SK-N-SH (cell line): ENCODE data around the gene MAP3K13. TPM values are rescaled to one million over a fixed set of nuclear protein-coding genes. Genes with fewer than 3 reads are reported as not detected.

Experiments used
- CTCF ChIA-PET: fragments of 300-600, 350-600 bp; formaldehyde crosslinking; extraction: SDS; loops from one replicate; lab custom pipeline; 2021; lab: Yijun Ruan, JAX
- POLR2A ChIA-PET: fragments of 350-600 bp; sonication (Branson Sonifier 250); formaldehyde crosslinking; extraction: SDS; loops from one replicate; lab custom pipeline; 2020; ENCODE audit warnings: antibody characterized with exemption, inconsistent platforms; lab: Yijun Ruan, JAX
- DNase-seq: peaks from one replicate; pipeline ENCODE4 v3.0.0; 2012
- H2AFZ ChIP-seq: fragments of 200-600 bp; sonication (generic); 2 replicates; pipeline ENCODE4 v1.8.1; 2016; ENCODE audit warnings: antibody characterized with exemption, mild to moderate bottlenecking, low read depth
- H3F3A ChIP-seq: fragments of 200-600 bp; sonication (generic); replicated peaks from 2 replicates; pipeline ENCODE3; 2016; ENCODE audit warnings: antibody characterized with exemption, mild to moderate bottlenecking; ENCODE audit not compliant: insufficient read depth
- H3K27ac ChIP-seq, 2 experiments: fragments of 200-500 bp in 1 of 2; fragments of 200-600 bp in 1 of 2; sonication (Bioruptor generic) in 1 of 2; sonication (generic), shearing (Covaris generic) in 1 of 2; 2 replicates each; pipeline versions ENCODE4 v1.5.1 to v1.6.1; 2014 to 2016; ENCODE audit warnings: low read depth in 2 of 2, inconsistent platforms in 1 of 2, low read length in 1 of 2, mild to moderate bottlenecking in 1 of 2, mixed read lengths in 1 of 2
- H3K27me3 ChIP-seq: fragments of 200-600 bp; sonication (generic), shearing (Covaris generic); 2 replicates; pipeline ENCODE4 v1.6.1; 2016; ENCODE audit warnings: mixed run types; ENCODE audit not compliant: insufficient read depth
- H3K36me3 ChIP-seq, 2 experiments: fragments of 200-500 bp in 1 of 2; fragments of 200-600 bp in 1 of 2; sonication (Bioruptor generic) in 1 of 2; sonication (generic) in 1 of 2; replicated peaks in 1 of 2; 2 replicates each; pipeline versions ENCODE3 to v1.5.1; 2014 to 2016; ENCODE audit warnings: low read length in 1 of 2, mild to moderate bottlenecking in 1 of 2; ENCODE audit not compliant: insufficient read depth in 2 of 2, control insufficient read depth in 1 of 2
- H3K4me1 ChIP-seq, 2 experiments: fragments of 200-500 bp in 1 of 2; fragments of 200-600 bp in 1 of 2; sonication (Bioruptor generic) in 1 of 2; sonication (generic), shearing (Covaris generic) in 1 of 2; 2 replicates each; pipeline versions ENCODE4 v1.5.1 to v1.6.1; 2014 to 2016; ENCODE audit warnings: low read depth in 1 of 2, low read length in 1 of 2, mixed run types in 1 of 2; ENCODE audit not compliant: insufficient read depth in 2 of 2, control insufficient read depth in 1 of 2
- H3K4me2 ChIP-seq: fragments of 200-600 bp; sonication (generic), shearing (Covaris generic); 2 replicates; pipeline ENCODE4 v1.6.1; 2017; ENCODE audit warnings: mixed run types
- H3K4me3 ChIP-seq, 2 experiments: fragments of 200-500 bp in 1 of 2; fragments of 200-600 bp in 1 of 2; sonication (Bioruptor generic) in 1 of 2; sonication (generic), shearing (Covaris generic) in 1 of 2; 2 replicates each; pipeline versions ENCODE4 v1.5.1 to v1.8.1; 2014 to 2016; ENCODE audit warnings: low read depth in 2 of 2, inconsistent platforms in 1 of 2, low read length in 1 of 2, mild to moderate bottlenecking in 1 of 2, mixed read lengths in 1 of 2, moderate library complexity in 1 of 2
- H3K79me2 ChIP-seq: fragments of 200-600 bp; sonication (generic); 2 replicates; pipeline ENCODE4 v1.8.1; 2017; ENCODE audit warnings: mild to moderate bottlenecking; ENCODE audit not compliant: insufficient read depth
- H3K9ac ChIP-seq: fragments of 200-600 bp; sonication (generic); 2 replicates; pipeline ENCODE4 v1.6.1; 2017; ENCODE audit warnings: mixed run types
- H3K9me2 ChIP-seq: fragments of 200-600 bp; sonication (generic); 2 replicates; pipeline ENCODE4 v1.6.1; 2017; ENCODE audit warnings: mixed run types
- H3K9me3 ChIP-seq: fragments of 200-600 bp; sonication (generic); 2 replicates; pipeline ENCODE4 v1.6.1; 2017; ENCODE audit warnings: mixed run types, mild to moderate bottlenecking, moderate library complexity
- H4K20me1 ChIP-seq: fragments of 200-600 bp; sonication (generic); 2 replicates; pipeline ENCODE4 v1.6.1; 2017; ENCODE audit warnings: mild to moderate bottlenecking, mixed run types; ENCODE audit not compliant: insufficient read depth
- CHD2 ChIP-seq: fragments of 150-350 bp; IDR thresholded peaks from 2 replicates; pipeline ENCODE4 v1.6.1; 2018; ENCODE audit warnings: low read length; ENCODE audit not compliant: partially characterized antibody
- CTCF ChIP-seq: fragments of 200-600 bp; sonication (generic); IDR thresholded peaks from 2 replicates; pipeline ENCODE4 v1.6.1; 2017; ENCODE audit warnings: antibody characterized with exemption, mild to moderate bottlenecking, moderate library complexity
- EP300 ChIP-seq, 2 experiments: IDR thresholded peaks; 2 replicates each; pipeline versions ENCODE4 v1.4.0 to v1.6.1; 2012; ENCODE audit warnings: borderline replicate concordance in 1 of 2, low read depth in 1 of 2, low read length in 1 of 2
- EZH2phosphoT487 ChIP-seq: fragments of 200-600 bp; sonication (generic); IDR thresholded peaks from 2 replicates; pipeline ENCODE4 v1.6.1; 2017; ENCODE audit warnings: low read depth, mixed run types, mild to moderate bottlenecking, antibody characterized with exemption, moderate library complexity, borderline replicate concordance
- FOXJ3 ChIP-seq: sonication (generic); formaldehyde crosslinking; IDR thresholded peaks from 2 replicates; pipeline ENCODE4 v1.5.1; 2020; ENCODE audit warnings: mild to moderate bottlenecking, missing genetic modification reagents
- FOXM1 ChIP-seq: IDR thresholded peaks from 2 replicates; pipeline ENCODE4 v1.4.0; 2012; ENCODE audit warnings: low read depth, mild to moderate bottlenecking
- JUND ChIP-seq: IDR thresholded peaks from 2 replicates; pipeline ENCODE4 v1.4.0; 2012
- MEF2A ChIP-seq: IDR thresholded peaks from 2 replicates; pipeline ENCODE4 v1.4.0; 2012; ENCODE audit warnings: low read depth, borderline replicate concordance
- NFIC ChIP-seq: IDR thresholded peaks from 2 replicates; pipeline ENCODE4 v1.4.0; 2012; ENCODE audit warnings: borderline replicate concordance
- NRF1 ChIP-seq: IDR thresholded peaks from 2 replicates; pipeline ENCODE4 v1.6.1; 2012; ENCODE audit warnings: low read depth, mild to moderate bottlenecking, low read length
- PBX3 ChIP-seq: IDR thresholded peaks from 2 replicates; pipeline ENCODE4; 2012
- RAD21 ChIP-seq: IDR thresholded peaks from 2 replicates; pipeline ENCODE4 v1.6.1; 2012; ENCODE audit warnings: mild to moderate bottlenecking, low read length
- RCOR1 ChIP-seq: fragments of 150-350 bp; IDR thresholded peaks from 2 replicates; pipeline ENCODE4 v1.6.1; 2017; ENCODE audit warnings: antibody characterized with exemption, low read length
- RFX5 ChIP-seq: IDR thresholded peaks from 2 replicates; pipeline ENCODE4 v1.6.1; 2012; ENCODE audit warnings: mild to moderate bottlenecking, improper control_type of control experiment, low read length
- RXRA ChIP-seq: IDR thresholded peaks from 2 replicates; pipeline ENCODE4 v1.4.0; 2012; ENCODE audit warnings: low read depth, mild to moderate bottlenecking, borderline replicate concordance
- SIN3A ChIP-seq: IDR thresholded peaks from 2 replicates; pipeline ENCODE4 v1.6.1; 2012; ENCODE audit warnings: low read depth, mild to moderate bottlenecking, low read length, moderate library complexity, borderline replicate concordance
- SMC3 ChIP-seq: IDR thresholded peaks from 2 replicates; pipeline ENCODE4 v1.6.1; 2012; ENCODE audit warnings: low read depth, low read length, improper control_type of control experiment
- TAF1 ChIP-seq: IDR thresholded peaks from 2 replicates; pipeline ENCODE4 v1.6.1; 2012; ENCODE audit warnings: low read depth, mild to moderate bottlenecking, low read length, moderate library complexity, borderline replicate concordance
- USF1 ChIP-seq: IDR thresholded peaks from 2 replicates; pipeline ENCODE4 v1.4.0; 2012; ENCODE audit warnings: low read depth, borderline replicate concordance
- YY1 ChIP-seq: IDR thresholded peaks from 2 replicates; pipeline ENCODE4 v1.4.0; 2012; ENCODE audit warnings: low read depth, mild to moderate bottlenecking
- WGBS: methylation state at CpG from one replicate; pipeline ENCODE4 v1.1.6; 2017; ENCODE audit warnings: low lambda C conversion rate; 5-methylcytosine and 5-hydroxymethylcytosine counted together
- polyA plus RNA-seq, 3 experiments: library from polyadenylated mRNA; depleted of rRNA; stranded (reverse); fragments of >200 nt; gene quantifications; 2 replicates each; pipeline ENCODE4 v1.2.3, GENCODE V29; 2012
- TF ChIP-seq, protein P1 (sequence below): fragments of 150-350 bp; IDR thresholded peaks from 2 replicates; pipeline ENCODE4 v1.6.1; 2016; ENCODE audit warnings: mild to moderate bottlenecking, low read depth, low read length
- TF ChIP-seq, protein P2 (sequence below): IDR thresholded peaks from 2 replicates; pipeline ENCODE4 v1.4.0; 2012; ENCODE audit warnings: low read depth, borderline replicate concordance

The MAP3K13 gene
- polyA plus RNA-seq, 1 of the 3 experiments (the other 2 are of a cell fraction): 9.1 TPM

GRCh38 chr3:185320949-185321348 is 42.0 kb upstream of the MAP3K13 start:
- DNase-seq: no peak
- peaks cover 5% of the 10 kb centered on the region for H3F3A ChIP-seq
- WGBS: 97% methylated on average over 10 of the region's 10 CpGs
- TF ChIP-seq NRF1 (no peak), FOXJ3 (CRISPR knock-in tag) (no peak), CHD2 (no peak), JUND (no peak), TAF1 (no peak), YY1 (no peak), FOXM1 (no peak), EZH2phosphoT487 (no peak)
- H3K27ac ChIP-seq: no peak overlapping the region
- H3K4me2 ChIP-seq: no peak overlapping the region
- no peaks in the 10 kb centered on the region for H3K9me3 ChIP-seq
- no peaks in the 10 kb centered on the region for H4K20me1 ChIP-seq
- H3K4me1 ChIP-seq: peaks cover 0 to 2% of the 10 kb centered on the region in 2 experiments; a peak in 2 of 4 replicates
- H3K27me3 ChIP-seq: no peaks in the 10 kb centered on the region
- H3K36me3 ChIP-seq: no peaks in the 10 kb centered on the region
- H3K79me2 ChIP-seq: no peaks in the 10 kb centered on the region
- no peak overlapping the region for H3K4me3 ChIP-seq
- H3K9ac ChIP-seq: no peak overlapping the region
- ChIA-PET CTCF (interaction anchor here (1.3 kb wide), 1 partner anchor 238 kb away, joined by 3 read pairs; no protein-coding TSS in a partner anchor), POLR2A (no interaction called here)
- H3K9me2 ChIP-seq: no peaks in the 10 kb centered on the region
- no peak overlapping the region for H2AFZ ChIP-seq

- Histone ChIP-seq H3K27ac (peak overlapping the region in 1 of 2 experiments; percentile 19; a peak in 1 of 4 replicates), H3F3A (peaks cover 5% of the 10 kb centered on the region), H2AFZ (no peak overlapping the region), H3K4me2 (no peak overlapping the region), H3K9me2 (no peaks in the 10 kb centered on the region), H3K9me3 (no peaks in the 10 kb centered on the region), H3K36me3 (no peaks in the 10 kb centered on the region), H3K4me3 (no peak overlapping the region), H3K27me3 (no peaks in the 10 kb centered on the region), H3K79me2 (no peaks in the 10 kb centered on the region), H4K20me1 (no peaks in the 10 kb centered on the region), H3K4me1 (peaks cover 0 to 2% of the 10 kb centered on the region in 2 experiments; a peak in 2 of 4 replicates), H3K9ac (no peak overlapping the region)
- DNase-seq: no peak
- POLR2A ChIA-PET: no interaction called here
- WGBS: 77% methylated on average over 5 of the region's 5 CpGs
- CTCF ChIA-PET: interaction anchor here (1.3 kb wide), 1 partner anchor 237 kb away, joined by 3 read pairs; no protein-coding TSS in a partner anchor
- TF ChIP-seq EP300 (IDR thresholded peaks at IDR 0.05; ENCODE audit: borderline replicate concordance in 1 of 2, low read depth in 1 of 2, low read length in 1 of 2) (no peak), RAD21 (no peak), MEF2A (no peak), EZH2phosphoT487 (no peak), RFX5 (no peak), YY1 (no peak), CTCF (no peak), PBX3 (no peak), USF1 (no peak), NFIC (no peak), RCOR1 (no peak), RXRA (no peak), SMC3 (no peak), SIN3A (no peak)
- TF ChIP-seq, protein P1, sequence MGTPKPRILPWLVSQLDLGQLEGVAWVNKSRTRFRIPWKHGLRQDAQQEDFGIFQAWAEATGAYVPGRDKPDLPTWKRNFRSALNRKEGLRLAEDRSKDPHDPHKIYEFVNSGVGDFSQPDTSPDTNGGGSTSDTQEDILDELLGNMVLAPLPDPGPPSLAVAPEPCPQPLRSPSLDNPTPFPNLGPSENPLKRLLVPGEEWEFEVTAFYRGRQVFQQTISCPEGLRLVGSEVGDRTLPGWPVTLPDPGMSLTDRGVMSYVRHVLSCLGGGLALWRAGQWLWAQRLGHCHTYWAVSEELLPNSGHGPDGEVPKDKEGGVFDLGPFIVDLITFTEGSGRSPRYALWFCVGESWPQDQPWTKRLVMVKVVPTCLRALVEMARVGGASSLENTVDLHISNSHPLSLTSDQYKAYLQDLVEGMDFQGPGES: no peak
- TF ChIP-seq, protein P2, sequence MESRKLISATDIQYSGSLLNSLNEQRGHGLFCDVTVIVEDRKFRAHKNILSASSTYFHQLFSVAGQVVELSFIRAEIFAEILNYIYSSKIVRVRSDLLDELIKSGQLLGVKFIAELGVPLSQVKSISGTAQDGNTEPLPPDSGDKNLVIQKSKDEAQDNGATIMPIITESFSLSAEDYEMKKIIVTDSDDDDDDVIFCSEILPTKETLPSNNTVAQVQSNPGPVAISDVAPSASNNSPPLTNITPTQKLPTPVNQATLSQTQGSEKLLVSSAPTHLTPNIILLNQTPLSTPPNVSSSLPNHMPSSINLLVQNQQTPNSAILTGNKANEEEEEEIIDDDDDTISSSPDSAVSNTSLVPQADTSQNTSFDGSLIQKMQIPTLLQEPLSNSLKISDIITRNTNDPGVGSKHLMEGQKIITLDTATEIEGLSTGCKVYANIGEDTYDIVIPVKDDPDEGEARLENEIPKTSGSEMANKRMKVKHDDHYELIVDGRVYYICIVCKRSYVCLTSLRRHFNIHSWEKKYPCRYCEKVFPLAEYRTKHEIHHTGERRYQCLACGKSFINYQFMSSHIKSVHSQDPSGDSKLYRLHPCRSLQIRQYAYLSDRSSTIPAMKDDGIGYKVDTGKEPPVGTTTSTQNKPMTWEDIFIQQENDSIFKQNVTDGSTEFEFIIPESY: no peak
These were observed 40.7 kb upstream of the MAP3K13 start for GRCh38 chr3:185322101-185322719.
